ENCODE data around the gene RRP12.

GRCh38 chr10:97328646-97329453 is 72.3 kb downstream of the RRP12 start:
- TF ChIP-seq POLR2AphosphoS5 (IDR thresholded peaks at IDR 0.05) = no peak
- no peak for TF ChIP-seq CTCF (IDR thresholded peaks at IDR 0.05)
